Heart left ventricle (tissue), 13 donors: ENCODE results near the gene CCDC71L.

Experiments
- POLR2A ChIP-seq, 2 donors: fragments of 450-650 bp; IDR thresholded peaks; one replicate each; pipeline ENCODE4 v1.6.1; 2017; ENCODE audit warnings: antibody characterized with exemption in 2 of 2, mild to moderate bottlenecking in 2 of 2, moderate library complexity in 2 of 2
- TF ChIP-seq, protein P1 (sequence below), 12 donors: fragments of 200-600 bp; sonication (generic) in 4 of 12; IDR thresholded peaks; one replicate each; pipeline versions ENCODE4 v1.5.0 to v1.8.0; 2018 to 2022; ENCODE audit warnings: antibody characterized with exemption in 12 of 12, mild to moderate bottlenecking in 5 of 12
- donor health status: ischemic (EF 13 %, LVEDD 7.1; RV severe dilation, severe dysfunction).
- donor health status: DM: no; HTN: yes; CAD: no.
- donor health status: DM: no; HTN: no; CAD: no.
- donor health status: ischemic (EF 25% LVEDD 6.9; RV normal size, moderate dysfunction).
- donor health status: ischemic (EF 25% LVEDD 5.7; RV mildly dilated, moderate dysfunction).
- donor health status: ischemic (EF 35%, LVEDD 5.7; RV mildly dilated, moderate dysfunction).
- donor health status: nonischemic (EF 11% LVEDD 7.7; RV severe dilation, severe dysfunction).
- donor health status: DM: yes; HTN: yes; CAD: no.
- donor health status: PGD.
- donor health status: ischemic (EF 29% LVEDD 5.4; RV normal size, mild dysfunction).
- donor health status: nonischemic (EF 23%, LVEDD 6.1; RV moderate dilation, normal function).

- TF ChIP-seq, protein P1, sequence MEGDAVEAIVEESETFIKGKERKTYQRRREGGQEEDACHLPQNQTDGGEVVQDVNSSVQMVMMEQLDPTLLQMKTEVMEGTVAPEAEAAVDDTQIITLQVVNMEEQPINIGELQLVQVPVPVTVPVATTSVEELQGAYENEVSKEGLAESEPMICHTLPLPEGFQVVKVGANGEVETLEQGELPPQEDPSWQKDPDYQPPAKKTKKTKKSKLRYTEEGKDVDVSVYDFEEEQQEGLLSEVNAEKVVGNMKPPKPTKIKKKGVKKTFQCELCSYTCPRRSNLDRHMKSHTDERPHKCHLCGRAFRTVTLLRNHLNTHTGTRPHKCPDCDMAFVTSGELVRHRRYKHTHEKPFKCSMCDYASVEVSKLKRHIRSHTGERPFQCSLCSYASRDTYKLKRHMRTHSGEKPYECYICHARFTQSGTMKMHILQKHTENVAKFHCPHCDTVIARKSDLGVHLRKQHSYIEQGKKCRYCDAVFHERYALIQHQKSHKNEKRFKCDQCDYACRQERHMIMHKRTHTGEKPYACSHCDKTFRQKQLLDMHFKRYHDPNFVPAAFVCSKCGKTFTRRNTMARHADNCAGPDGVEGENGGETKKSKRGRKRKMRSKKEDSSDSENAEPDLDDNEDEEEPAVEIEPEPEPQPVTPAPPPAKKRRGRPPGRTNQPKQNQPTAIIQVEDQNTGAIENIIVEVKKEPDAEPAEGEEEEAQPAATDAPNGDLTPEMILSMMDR (IDR thresholded peaks at IDR 0.05), result no peak
- no peak for TF ChIP-seq POLR2A (IDR thresholded peaks at IDR 0.05)
Measured at GRCh38 chr7:106681815-106682495, 21.0 kb upstream of the CCDC71L start.
